Fibroblast of skin of back (primary cell): ENCODE results near the gene BICRAL. TPM values are rescaled to one million over a fixed set of nuclear protein-coding genes. Genes with fewer than 3 reads are reported as not detected.
A peak's percentile ranks its signal among the peaks of the same experiment; 100 is the strongest.
"Not testable (repeated sequence)": the region's sequence is repeated elsewhere in the genome, so short reads cannot be mapped to it uniquely, and the experiment has no call there.

ENCODE experiments used
- DNase-seq: peaks from one replicate; pipeline ENCODE4 v3.0.0-alpha.2; 2013
- polyA plus RNA-seq, 2 experiments: library from polyadenylated mRNA; unstranded; fragments of 120-200 nt; gene quantifications; one replicate each; pipeline ENCODE4 v1.2.1, GENCODE V29; 2013; ENCODE audit not compliant: insufficient read length in 2 of 2

BICRAL gene
- 6.1 TPM for polyA plus RNA-seq (2013, experiment 1 of 2; ENCODE audit: insufficient read length)
- polyA plus RNA-seq (2013, experiment 2 of 2; ENCODE audit: insufficient read length), result 7.5 TPM

- peak; percentile 86 for DNase-seq
Measured at GRCh38 chr6:42781796-42782688, at the start of gene BICRAL. Gene BICRAL, plus strand, starts transcription at chr6:42782052. Its CDS starts 39,971 bp downstream, at chr6:42822023.

- DNase-seq, result not testable (repeated sequence)
Measured at GRCh38 chr6:42733867-42734481, 47.9 kb upstream of the BICRAL start.

GRCh38 chr6:42735976-42736375 is 45.9 kb upstream of the BICRAL start:
- no peak for DNase-seq

GRCh38 chr6:42740725-42741124 is 41.1 kb upstream of the BICRAL start:
- DNase-seq, result no peak

- DNase-seq, result no peak
Measured at GRCh38 chr6:42742116-42742894, 39.5 kb upstream of the BICRAL start.

- no peak for DNase-seq
Measured at GRCh38 chr6:42744351-42744893, 37.4 kb upstream of the BICRAL start.

GRCh38 chr6:42745083-42745639 is 36.7 kb upstream of the BICRAL start:
- DNase-seq, result no peak

- DNase-seq, result peak; percentile 99
Measured at GRCh38 chr6:42745640-42746462, 36.0 kb upstream of the BICRAL start, which contains the start of gene TBCC. Gene TBCC, minus strand, starts transcription at chr6:42746103. Its CDS starts 30 bp downstream, at chr6:42746073.

GRCh38 chr6:42746463-42747391 is 35.1 kb upstream of the BICRAL start:
- DNase-seq, result peak; percentile 96

- DNase-seq, result no peak
Measured at GRCh38 chr6:42748203-42748898, 33.5 kb upstream of the BICRAL start.

- no peak for DNase-seq
Measured at GRCh38 chr6:42751055-42751454, 30.8 kb upstream of the BICRAL start.

- DNase-seq, result no peak
Measured at GRCh38 chr6:42754759-42755158, 27.1 kb upstream of the BICRAL start.

- DNase-seq, result no peak
Measured at GRCh38 chr6:42756722-42757121, 25.1 kb upstream of the BICRAL start.

- no peak for DNase-seq
Measured at GRCh38 chr6:42758756-42759430, 23.0 kb upstream of the BICRAL start.

- DNase-seq, result no peak
Measured at GRCh38 chr6:42761287-42762067, 20.4 kb upstream of the BICRAL start.

- no peak for DNase-seq
Measured at GRCh38 chr6:42762426-42762859, 19.4 kb upstream of the BICRAL start.

GRCh38 chr6:42762950-42763349 is 18.9 kb upstream of the BICRAL start:
- DNase-seq, result no peak
